Measurements from ENCODE around the gene FLYWCH2.

DNA sequence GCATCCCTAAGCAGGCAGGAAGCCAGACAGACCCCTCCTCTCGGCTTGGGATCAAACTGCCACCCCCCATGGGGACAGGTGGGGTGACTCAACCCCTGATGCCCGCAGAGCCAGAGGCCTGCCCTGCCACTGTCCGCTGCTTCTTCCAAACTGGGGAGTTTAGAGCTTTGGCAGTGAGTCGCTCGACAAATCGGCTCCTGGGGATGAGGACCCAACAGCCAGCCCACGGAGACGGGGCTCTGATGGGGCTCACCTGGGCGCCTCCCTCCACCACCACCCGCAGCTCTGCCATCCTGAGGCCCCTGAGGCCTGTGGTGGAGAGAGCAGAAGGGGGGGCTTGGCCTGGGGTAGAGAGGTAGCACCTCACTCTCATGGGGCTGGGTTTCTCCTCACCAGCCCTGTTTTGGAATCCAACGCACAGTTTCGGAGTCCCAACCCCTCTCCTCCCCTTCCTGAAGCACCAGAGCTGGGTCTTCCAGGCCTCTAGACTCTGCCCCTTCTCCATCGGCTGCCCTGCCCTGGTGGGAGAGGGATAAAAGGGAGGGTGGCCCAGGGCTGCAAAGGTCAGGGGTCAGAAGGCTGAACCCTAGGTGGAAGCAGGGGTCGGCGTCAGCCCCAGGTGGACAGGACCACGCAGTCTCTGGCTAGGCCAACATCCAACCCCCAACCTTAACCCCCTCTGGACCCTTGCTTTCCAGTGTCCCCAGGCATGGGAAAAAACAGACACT is 30.8 kb upstream of the FLYWCH2 start:
- TF ChIP-seq, protein P1, sequence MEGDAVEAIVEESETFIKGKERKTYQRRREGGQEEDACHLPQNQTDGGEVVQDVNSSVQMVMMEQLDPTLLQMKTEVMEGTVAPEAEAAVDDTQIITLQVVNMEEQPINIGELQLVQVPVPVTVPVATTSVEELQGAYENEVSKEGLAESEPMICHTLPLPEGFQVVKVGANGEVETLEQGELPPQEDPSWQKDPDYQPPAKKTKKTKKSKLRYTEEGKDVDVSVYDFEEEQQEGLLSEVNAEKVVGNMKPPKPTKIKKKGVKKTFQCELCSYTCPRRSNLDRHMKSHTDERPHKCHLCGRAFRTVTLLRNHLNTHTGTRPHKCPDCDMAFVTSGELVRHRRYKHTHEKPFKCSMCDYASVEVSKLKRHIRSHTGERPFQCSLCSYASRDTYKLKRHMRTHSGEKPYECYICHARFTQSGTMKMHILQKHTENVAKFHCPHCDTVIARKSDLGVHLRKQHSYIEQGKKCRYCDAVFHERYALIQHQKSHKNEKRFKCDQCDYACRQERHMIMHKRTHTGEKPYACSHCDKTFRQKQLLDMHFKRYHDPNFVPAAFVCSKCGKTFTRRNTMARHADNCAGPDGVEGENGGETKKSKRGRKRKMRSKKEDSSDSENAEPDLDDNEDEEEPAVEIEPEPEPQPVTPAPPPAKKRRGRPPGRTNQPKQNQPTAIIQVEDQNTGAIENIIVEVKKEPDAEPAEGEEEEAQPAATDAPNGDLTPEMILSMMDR (IDR thresholded peaks at IDR 0.05) = no peak
- TF ChIP-seq POLR2A (IDR thresholded peaks at IDR 0.05) = no peak

Measured in Peyer's patch (tissue), 4 donors.